ENCODE data around the gene FGD4.

The FGD4 gene

DNA sequence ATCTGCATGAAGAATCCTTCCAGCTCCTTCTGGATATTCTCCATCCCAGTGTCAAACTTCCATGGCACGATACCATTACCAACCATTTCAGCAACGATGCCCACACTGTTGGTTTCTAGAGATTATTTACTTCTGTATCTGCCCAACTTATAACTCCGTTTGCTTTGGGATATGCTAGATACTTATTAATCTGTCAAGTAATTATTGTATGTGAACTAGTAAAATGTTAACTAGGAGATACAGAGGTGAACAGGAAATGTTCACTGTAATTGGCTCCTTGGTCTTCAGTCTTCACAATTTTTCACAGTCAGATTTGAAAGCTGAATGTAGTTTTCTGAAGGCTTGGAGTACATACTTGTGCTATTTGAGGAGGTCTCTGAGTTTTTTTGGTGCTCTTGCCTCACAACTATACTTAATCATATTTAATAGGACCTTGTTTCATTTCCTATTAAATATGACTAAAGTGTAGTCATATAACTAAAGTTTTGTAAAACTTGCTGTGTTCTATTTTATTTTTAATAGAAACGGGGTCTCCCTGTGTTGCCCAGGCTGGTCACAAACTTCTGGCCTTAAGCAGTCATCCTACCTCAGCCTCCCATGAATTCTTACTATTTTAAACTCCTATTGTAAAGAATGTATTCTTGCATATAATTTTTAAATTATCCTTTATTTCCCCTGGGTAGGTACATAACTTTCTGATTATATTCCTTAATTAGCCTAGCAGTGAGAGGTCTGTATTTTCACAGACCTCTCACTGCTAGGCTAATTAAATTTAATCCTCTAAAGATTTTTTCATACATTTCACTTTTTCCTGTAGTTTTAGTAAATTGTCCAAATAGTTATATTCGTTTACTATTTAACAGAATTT lies 79.7 kb downstream of the FGD4 start:
- Mint-ChIP-seq H3K27ac (no peak overlapping the region), H3K4me3 (no peak overlapping the region), H3K4me1 (peaks cover 15 to 50% of the 10 kb centered on the region in 2 donors), H3K27me3 (no peaks in the 10 kb centered on the region), H3K9me3 (no peaks in the 10 kb centered on the region), H3K36me3 (no peaks in the 10 kb centered on the region)
- ATAC-seq (replicated peaks) (peak; percentile 41 to 43), DNase-seq (no peak)

DNA sequence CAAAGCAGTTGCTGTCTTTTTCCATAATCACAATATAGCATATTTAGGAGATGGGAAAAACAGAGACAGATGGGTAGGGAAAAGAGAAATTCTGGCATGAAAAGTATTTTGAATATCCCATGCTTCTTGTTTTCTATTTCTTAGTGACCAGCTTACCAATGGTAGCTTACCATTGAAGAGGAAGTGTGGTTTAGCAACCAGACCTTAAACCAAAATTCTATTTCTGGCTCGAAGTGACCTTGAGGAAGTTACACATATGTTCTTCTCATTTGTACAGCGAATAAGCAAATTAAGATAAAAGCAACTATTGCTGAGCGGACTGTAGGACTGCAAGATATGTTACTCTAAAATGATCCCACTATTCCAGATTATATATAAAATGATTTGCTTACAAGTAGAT lies 82.9 kb downstream of the FGD4 start:
- Mint-ChIP-seq H3K4me1 (peaks cover 15 to 44% of the 10 kb centered on the region in 2 donors), H3K27ac (peak overlapping the region; percentile 17), H3K9me3 (no peaks in the 10 kb centered on the region), H3K4me3 (peak overlapping the region; percentile 33 to 68), H3K36me3 (no peaks in the 10 kb centered on the region), H3K27me3 (no peaks in the 10 kb centered on the region)
- ATAC-seq (replicated peaks): peak; percentile 68 to 72
- DNase-seq: no peak

DNA sequence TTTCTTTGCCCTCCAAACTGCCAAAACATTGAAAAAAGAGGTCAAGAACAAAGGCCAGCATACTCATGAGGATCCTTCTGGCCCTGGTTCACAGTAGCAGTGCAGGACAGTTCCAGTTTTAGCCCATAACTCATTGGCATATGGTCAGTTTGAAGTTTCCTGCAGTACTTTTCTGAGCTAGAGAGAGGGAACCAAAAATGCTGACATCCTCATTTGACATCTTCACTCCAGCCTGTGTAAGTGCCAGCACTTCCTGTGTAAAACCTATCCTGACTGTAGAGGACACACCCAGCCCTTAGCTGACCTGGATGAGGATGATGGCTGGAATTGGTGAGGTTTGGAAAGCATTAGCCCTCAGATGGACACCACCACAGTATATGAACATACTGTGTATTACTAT lies 84.1 kb downstream of the FGD4 start:
- ATAC-seq (replicated peaks): peak; percentile 36 to 43
- DNase-seq: no peak
- Mint-ChIP-seq H3K4me3 (no peak overlapping the region), H3K9me3 (no peaks in the 10 kb centered on the region), H3K27me3 (no peaks in the 10 kb centered on the region), H3K27ac (no peak overlapping the region), H3K4me1 (peaks cover 10 to 32% of the 10 kb centered on the region in 2 donors), H3K36me3 (no peaks in the 10 kb centered on the region)

DNA sequence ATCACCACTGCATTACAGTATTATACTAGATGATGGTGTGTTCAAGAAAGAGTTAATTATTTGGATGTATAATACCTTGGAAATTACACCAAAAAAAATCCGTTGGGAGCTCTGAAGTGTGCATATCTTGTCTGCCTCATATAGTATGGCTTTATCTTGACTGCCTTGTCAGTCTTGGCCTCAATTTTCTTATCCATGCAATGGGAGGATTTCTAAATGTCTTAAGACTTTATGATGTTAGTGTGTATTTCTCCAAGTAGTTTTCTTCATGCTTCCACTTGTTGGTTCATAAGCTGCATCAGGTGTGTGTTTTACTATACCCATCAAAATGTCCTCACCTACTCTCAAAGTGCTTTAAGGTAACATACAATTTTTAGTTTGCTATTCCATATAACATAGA lies 84.6 kb downstream of the FGD4 start:
- Mint-ChIP-seq H3K27ac (no peak overlapping the region), H3K9me3 (no peaks in the 10 kb centered on the region), H3K27me3 (no peaks in the 10 kb centered on the region), H3K4me1 (peaks cover 5 to 27% of the 10 kb centered on the region in 2 donors), H3K4me3 (no peak overlapping the region), H3K36me3 (no peaks in the 10 kb centered on the region)
- DNase-seq (no peak), ATAC-seq (replicated peaks) (no peak)

DNA sequence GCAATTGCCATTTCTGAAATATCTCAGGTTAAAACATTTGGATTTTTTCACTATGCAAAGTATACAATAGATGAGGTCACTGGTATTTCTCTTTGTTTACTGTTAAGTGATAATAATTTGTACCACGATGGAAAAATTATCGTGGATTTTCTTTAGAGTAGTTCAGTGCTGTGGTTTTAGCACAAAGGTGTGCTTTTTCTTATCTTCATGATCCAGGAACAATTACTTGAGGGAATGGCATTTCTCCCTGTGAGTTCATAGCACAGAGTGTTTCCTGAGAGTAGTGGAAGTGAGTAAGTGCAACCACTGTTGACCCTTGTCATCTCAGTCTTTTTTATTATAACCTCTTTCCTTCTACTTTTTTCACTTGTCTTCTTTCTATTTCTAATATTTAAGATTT lies 86.8 kb downstream of the FGD4 start:
- Mint-ChIP-seq H3K4me3 (no peak overlapping the region), H3K27ac (no peak overlapping the region)

DNA sequence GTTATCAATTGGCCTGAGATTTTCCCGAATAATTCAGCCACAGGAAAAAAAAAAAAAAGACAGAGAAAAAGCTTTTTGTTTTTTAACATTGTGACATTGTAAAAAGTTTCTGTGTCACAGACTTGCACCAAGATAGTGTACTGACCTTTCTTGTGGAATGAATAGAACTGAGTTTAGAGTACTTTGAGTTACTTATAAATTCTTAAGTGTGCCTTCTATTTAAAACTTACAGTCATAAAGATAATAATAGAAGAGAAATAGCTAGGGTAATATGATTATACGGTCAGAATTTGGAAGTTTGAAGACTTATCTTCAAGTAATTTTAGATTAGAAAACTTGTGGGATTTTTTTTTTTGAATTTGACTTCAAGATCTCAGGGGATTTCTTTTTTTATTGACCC lies 88.8 kb downstream of the FGD4 start:
- no peaks in the 10 kb centered on the region for H3K36me3 Mint-ChIP-seq
- peaks cover 4 to 7% of the 10 kb centered on the region in 2 donors for H3K4me1 Mint-ChIP-seq
- H3K27ac Mint-ChIP-seq: no peak overlapping the region
- H3K9me3 Mint-ChIP-seq: no peaks in the 10 kb centered on the region
- DNase-seq (no peak), ATAC-seq (replicated peaks) (no peak)
- H3K27me3 Mint-ChIP-seq: no peaks in the 10 kb centered on the region
- H3K4me3 Mint-ChIP-seq: no peak overlapping the region

More for the DNA sequence above, 86.8 kb downstream of the FGD4 start:
- no peaks in the 10 kb centered on the region for H3K9me3 Mint-ChIP-seq
- ATAC-seq (replicated peaks): no peak
- H3K27me3 Mint-ChIP-seq: no peaks in the 10 kb centered on the region
- no peaks in the 10 kb centered on the region for H3K36me3 Mint-ChIP-seq
- no peak for DNase-seq
- peaks cover 5 to 26% of the 10 kb centered on the region in 2 donors for H3K4me1 Mint-ChIP-seq

DNA sequence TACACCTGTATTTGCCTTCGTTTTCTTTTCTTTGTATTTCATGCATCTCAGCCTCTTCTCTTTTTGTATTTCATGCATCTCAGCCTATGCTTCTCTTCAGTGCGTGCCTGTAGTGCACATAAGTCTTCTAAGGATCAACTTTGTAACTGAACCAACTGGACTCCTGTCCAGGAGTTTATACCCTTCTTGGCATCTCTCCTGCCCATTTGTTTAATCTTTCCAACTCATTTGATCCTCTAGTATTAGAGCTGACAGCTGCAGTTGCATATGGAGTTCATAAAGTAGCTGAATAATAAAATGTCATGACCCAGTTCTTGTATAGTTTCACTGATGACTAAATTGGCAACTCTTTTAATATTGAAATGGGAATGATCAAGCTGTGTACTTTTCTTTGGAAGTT lies 89.7 kb downstream of the FGD4 start:
- Mint-ChIP-seq H3K36me3 (no peaks in the 10 kb centered on the region), H3K4me3 (no peak overlapping the region), H3K27me3 (no peaks in the 10 kb centered on the region), H3K27ac (no peak overlapping the region), H3K9me3 (no peaks in the 10 kb centered on the region), H3K4me1 (peaks cover 0 to 2% of the 10 kb centered on the region in 2 donors)
- no peak for ATAC-seq (replicated peaks)
- DNase-seq: no peak

DNA sequence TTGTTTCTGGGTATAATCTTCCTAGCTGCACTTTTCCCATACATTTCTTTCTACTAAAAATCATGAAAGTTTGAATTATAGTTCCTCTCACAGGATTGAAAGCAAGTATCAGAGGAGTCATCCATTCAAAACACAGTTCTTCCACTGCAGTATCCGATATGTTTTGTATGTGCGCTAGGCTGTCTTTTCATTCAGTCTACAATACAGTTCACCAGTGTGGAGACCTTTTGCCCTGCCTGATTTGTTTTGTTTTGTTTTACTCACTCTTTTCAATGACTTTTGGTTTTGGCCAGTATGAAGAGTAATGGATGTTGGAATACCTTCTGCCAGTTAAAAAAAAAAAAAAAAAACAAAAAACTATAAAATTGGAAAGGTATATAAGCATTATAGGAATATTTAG lies 91.4 kb downstream of the FGD4 start:
- Mint-ChIP-seq H3K9me3 (no peaks in the 10 kb centered on the region), H3K4me3 (no peak overlapping the region), H3K27me3 (no peaks in the 10 kb centered on the region), H3K4me1 (peaks cover 0 to 2% of the 10 kb centered on the region in 2 donors), H3K27ac (no peak overlapping the region), H3K36me3 (no peaks in the 10 kb centered on the region)
- DNase-seq: no peak
- no peak for ATAC-seq (replicated peaks)

DNA sequence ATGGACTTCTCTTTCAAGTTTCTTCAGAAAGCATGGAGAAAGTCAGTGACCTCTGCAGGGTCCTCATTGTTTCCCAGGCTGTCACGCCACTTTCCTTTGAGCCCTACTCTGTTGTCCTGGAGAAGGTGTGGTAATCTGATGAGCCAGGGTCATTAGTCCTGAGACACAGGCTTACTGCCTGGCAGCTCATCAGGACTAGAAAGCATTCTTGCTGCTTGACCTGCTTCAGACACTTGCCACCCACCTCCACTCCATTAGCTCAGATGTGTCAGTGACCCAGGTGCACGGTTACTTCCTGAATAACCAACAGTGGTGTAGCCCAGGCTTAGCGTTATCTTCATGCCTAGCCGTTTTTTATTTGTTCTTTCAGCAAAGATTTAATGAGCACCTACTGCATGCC lies 93.9 kb downstream of the FGD4 start:
- DNase-seq (no peak), ATAC-seq (replicated peaks) (no peak)
- Mint-ChIP-seq H3K27me3 (no peaks in the 10 kb centered on the region), H3K4me1 (peaks cover 7 to 9% of the 10 kb centered on the region in 2 donors), H3K9me3 (no peaks in the 10 kb centered on the region), H3K36me3 (no peaks in the 10 kb centered on the region), H3K4me3 (no peak overlapping the region), H3K27ac (no peak overlapping the region)

DNA sequence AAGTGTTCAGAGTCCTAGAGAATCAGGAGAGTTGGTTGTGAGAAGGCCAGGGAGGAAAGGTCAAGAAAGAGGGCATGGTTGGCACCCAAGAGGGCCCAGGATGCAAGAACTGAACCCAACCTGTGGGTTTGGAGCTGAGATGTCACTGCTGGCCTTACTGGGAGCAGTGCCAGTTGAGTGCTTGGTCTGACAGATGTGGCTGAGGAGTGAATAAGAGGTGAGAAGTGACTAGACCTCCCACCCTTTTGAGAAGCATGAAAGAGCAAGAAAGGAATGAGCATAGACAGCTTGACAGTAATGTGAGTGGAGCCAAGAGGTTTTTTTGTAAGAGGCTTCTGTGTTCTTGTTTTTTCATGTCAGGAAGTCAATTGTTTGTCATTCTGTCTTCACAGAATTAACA lies 95.3 kb downstream of the FGD4 start:
- Mint-ChIP-seq H3K36me3 (no peaks in the 10 kb centered on the region), H3K27me3 (no peaks in the 10 kb centered on the region), H3K4me3 (no peak overlapping the region), H3K27ac (no peak overlapping the region), H3K4me1 (peaks cover 9% of the 10 kb centered on the region in 2 donors), H3K9me3 (no peaks in the 10 kb centered on the region)
- no peak for DNase-seq
- peak; percentile 31 to 34 for ATAC-seq (replicated peaks)

DNA sequence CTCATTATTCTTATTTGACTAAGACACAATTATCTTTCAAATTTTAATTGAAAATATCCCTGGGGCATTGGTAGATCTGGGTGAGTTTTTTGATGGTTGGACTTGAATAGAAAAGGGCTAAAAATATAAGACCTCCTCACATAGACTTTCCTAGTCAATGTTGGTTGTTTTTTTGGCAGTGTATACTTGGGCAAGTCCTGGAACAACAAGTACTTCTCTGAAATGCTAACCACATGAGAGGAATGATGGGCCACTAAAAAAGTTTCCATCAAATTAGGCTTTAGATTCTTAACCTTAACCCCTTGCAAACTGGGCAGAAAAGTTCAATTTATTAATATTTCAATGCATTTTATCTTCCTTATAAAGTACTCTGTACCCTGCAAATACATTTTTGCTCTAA lies 97.6 kb downstream of the FGD4 start:
- DNase-seq: no peak
- Mint-ChIP-seq H3K36me3 (no peaks in the 10 kb centered on the region), H3K4me1 (peaks cover 9% of the 10 kb centered on the region in 2 donors), H3K27me3 (no peaks in the 10 kb centered on the region), H3K27ac (no peak overlapping the region), H3K9me3 (no peaks in the 10 kb centered on the region), H3K4me3 (no peak overlapping the region)
- ATAC-seq (replicated peaks): no peak

DNA sequence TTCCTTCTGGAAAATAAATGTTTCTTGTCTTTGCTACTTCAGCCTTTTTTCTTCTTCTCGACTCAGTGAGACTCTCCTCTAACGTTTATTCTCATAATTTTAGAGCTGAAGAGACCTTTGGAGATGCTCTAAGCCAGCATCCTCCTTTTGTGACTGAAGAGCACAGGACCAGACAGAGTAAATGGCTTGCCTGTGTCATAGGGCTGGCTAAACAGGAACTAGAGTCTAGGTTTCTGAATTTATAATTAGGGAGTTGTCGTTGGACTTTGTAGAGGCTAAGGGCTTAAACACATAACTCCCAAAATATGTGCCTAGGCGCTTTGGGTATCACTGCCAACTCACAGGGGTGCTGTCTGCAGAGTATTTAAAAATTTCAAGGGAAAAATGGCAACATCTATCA lies 98.5 kb downstream of the FGD4 start:
- Mint-ChIP-seq H3K4me3 (no peak overlapping the region), H3K27ac (no peak overlapping the region), H3K9me3 (no peaks in the 10 kb centered on the region), H3K4me1 (peaks cover 9% of the 10 kb centered on the region in 2 donors), H3K36me3 (no peaks in the 10 kb centered on the region), H3K27me3 (no peaks in the 10 kb centered on the region)
- DNase-seq (no peak), ATAC-seq (replicated peaks) (peak; percentile 79 to 84)

DNA sequence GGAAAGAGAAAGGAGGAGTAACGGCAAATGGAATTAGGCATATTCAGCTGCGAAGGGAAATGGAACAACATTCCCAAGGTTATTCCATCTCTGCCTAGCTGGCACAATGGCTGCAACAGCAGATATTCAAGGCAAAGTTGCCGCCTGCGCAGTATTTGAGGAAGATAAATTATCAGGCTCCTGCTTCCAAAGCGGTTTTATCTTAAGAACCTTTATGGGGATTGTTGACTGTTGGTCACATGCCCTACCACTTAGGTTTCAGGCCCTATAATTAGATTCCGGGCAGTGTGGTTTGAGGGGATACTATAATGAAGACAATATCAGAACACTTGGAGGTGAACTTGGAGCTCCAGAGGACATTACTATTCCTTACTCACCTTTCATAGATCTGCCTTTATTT lies 99.7 kb downstream of the FGD4 start:
- H3K36me3 Mint-ChIP-seq: no peaks in the 10 kb centered on the region
- H3K4me1 Mint-ChIP-seq: peaks cover 6 to 9% of the 10 kb centered on the region in 2 donors
- DNase-seq (no peak), ATAC-seq (replicated peaks) (no peak)
- H3K27ac Mint-ChIP-seq: no peak overlapping the region
- H3K27me3 Mint-ChIP-seq: no peaks in the 10 kb centered on the region
- no peaks in the 10 kb centered on the region for H3K9me3 Mint-ChIP-seq
- no peak overlapping the region for H3K4me3 Mint-ChIP-seq

DNA sequence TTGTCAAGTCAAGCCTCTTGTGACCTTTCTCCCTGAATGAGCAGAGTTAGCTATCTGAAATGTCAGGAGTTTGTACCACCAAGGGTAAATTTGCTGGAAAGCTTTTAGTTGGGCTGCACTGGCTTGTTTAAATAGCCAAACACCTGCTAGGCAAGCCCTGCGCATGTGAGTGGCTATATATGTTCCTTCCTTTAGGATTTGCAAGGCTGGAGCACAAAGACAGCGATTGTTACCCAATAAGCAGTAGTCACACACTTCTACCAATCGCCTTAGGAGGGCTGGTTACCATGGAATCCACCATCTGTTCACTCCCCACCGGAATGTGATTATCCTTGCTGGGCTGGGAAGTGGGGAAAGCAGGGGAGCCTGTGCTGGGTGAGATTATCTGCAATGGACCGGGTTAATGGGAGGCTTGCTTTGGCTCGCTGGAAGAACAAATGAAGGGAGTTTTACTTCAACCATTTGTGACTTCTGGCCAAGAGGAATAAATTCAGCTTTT lies 102.5 kb downstream of the FGD4 start:
- Mint-ChIP-seq H3K27me3 (no peaks in the 10 kb centered on the region), H3K4me3 (no peak overlapping the region), H3K36me3 (no peaks in the 10 kb centered on the region), H3K4me1 (peaks cover 6 to 9% of the 10 kb centered on the region in 2 donors), H3K27ac (no peak overlapping the region), H3K9me3 (no peaks in the 10 kb centered on the region)
- DNase-seq (no peak), ATAC-seq (replicated peaks) (no peak)

DNA sequence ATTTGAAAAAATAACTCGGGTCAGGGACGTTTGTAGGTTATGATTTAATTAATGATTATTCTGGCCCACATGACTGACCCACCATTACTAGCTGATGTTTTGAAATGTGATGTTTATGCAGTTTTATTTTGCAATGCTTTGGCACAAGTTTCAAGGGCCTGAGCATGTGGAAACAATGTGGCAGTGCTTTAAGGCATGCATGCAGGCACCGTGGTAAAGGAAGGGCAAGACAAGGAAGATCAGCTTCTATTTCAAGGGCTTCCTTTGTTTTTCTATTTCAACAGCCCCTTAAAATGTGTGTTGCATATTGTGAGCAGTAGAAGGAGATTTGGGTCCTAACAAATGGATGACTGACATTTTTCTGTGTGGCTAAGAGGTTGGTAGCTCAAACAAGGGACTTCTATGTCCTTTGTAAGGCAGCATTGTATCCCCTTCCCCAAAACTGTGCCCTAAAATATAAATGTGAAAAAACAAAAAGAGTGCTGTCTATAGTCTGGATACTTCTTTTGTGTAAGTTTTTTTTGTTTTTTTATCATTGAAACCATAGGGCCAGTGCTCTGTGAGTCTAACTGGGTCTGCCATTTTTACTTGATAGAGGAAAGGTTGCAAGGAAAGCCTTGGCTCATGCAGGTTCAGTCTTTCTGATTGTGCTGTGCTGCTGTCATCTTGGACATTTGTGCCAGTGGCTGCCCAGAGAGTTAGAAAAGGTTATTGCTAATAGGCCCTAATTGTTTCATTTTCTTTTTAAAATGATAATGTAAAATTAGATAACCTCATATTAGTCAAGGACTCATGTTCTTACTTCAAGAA lies 103.5 kb downstream of the FGD4 start:
- H3K27me3 Mint-ChIP-seq: no peaks in the 10 kb centered on the region
- no peak overlapping the region for H3K4me3 Mint-ChIP-seq
- DNase-seq (no peak), ATAC-seq (replicated peaks) (no peak)
- no peaks in the 10 kb centered on the region for H3K36me3 Mint-ChIP-seq
- peaks cover 3 to 6% of the 10 kb centered on the region in 2 donors for H3K4me1 Mint-ChIP-seq
- no peak overlapping the region for H3K27ac Mint-ChIP-seq
- H3K9me3 Mint-ChIP-seq: no peaks in the 10 kb centered on the region

Measured in stimulated activated naive B cell treated with anti-CD40 and anti-IgM and Interleukin-4, amounts not matched to agents 10 μg/mL and 1 μg/mL and 100 μg/mL, for 72 hours (primary cell).